B cell (primary cell): ENCODE results near the gene C5. TPM values are rescaled to one million over a fixed set of nuclear protein-coding genes. Genes with fewer than 3 reads are reported as not detected.

ENCODE experiments used
- ATAC-seq: fragments of 200-7000 bp; cut with Tn5 transposase; one replicate; pipeline ENCODE4 v1.10.0; 2021; ENCODE audit warnings: low read depth, mild to moderate bottlenecking, moderate number of reproducible peaks, moderate library complexity
- CTCF ChIA-PET: fragments of 350-600 bp; sonication (Branson Sonifier 250); formaldehyde crosslinking; loops from one replicate; lab custom pipeline; 2021; ENCODE audit warnings: antibody characterized with exemption, inconsistent platforms; lab: Charles Lee
- POLR2A ChIA-PET: fragments of 350-600 bp; sonication (Branson Sonifier 250); formaldehyde crosslinking; loops from one replicate; lab custom pipeline; 2021; ENCODE audit warnings: antibody characterized with exemption; lab: Charles Lee
- DNase-seq: peaks from one replicate; pipeline ENCODE4 v3.0.0; 2013
- H2AFZ ChIP-seq: 2 replicates; pipeline ENCODE4 v1.6.1; 2012; ENCODE audit warnings: mild to moderate bottlenecking, low read depth, low read length; ENCODE audit not compliant: insufficient read depth, poor library complexity, severe bottlenecking
- H3K27ac ChIP-seq, 2 donors: 1 replicate in 1 of 2; 2 replicates in 1 of 2; pipeline ENCODE4 v1.5.1; 2012 to 2013; ENCODE audit warnings: low read length in 2 of 2, mild to moderate bottlenecking in 2 of 2, moderate library complexity in 1 of 2
- H3K27me3 ChIP-seq, 4 experiments: fragments of 200-600 bp in 1 of 4; sonication (generic) in 1 of 4; replicated peaks in 1 of 4; 1 replicate in 2 of 4; 2 replicates in 2 of 4; pipeline versions ENCODE4 v1.6.1 to v1.7.0; 2013 to 2016; ENCODE audit warnings: low read length in 3 of 4, mild to moderate bottlenecking in 2 of 4, mixed read lengths in 1 of 4, moderate library complexity in 1 of 4; ENCODE audit not compliant: insufficient read depth in 4 of 4, control insufficient read depth in 3 of 4; ENCODE audit errors: control extremely low read depth in 1 of 4
- H3K36me3 ChIP-seq, 2 experiments: replicated peaks in 1 of 2; 1 replicate in 1 of 2; 2 replicates in 1 of 2; pipeline versions ENCODE4 v1.6.1 to v1.7.1; 2013; ENCODE audit warnings: low read length in 1 of 2; ENCODE audit not compliant: insufficient read depth in 2 of 2, control insufficient read depth in 1 of 2; ENCODE audit errors: control extremely low read depth in 1 of 2, extremely low read depth in 1 of 2
- H3K4me1 ChIP-seq, 2 donors: fragments of 200-600 bp in 1 of 2; sonication (generic) in 1 of 2; 1 replicate in 1 of 2; 2 replicates in 1 of 2; pipeline versions ENCODE4 v1.5.1 to v1.6.1; 2013 to 2017; ENCODE audit warnings: low read length in 2 of 2; ENCODE audit not compliant: control insufficient read depth in 2 of 2, insufficient read depth in 2 of 2
- H3K4me2 ChIP-seq: replicated peaks from 2 replicates; pipeline ENCODE3; 2012; ENCODE audit warnings: mild to moderate bottlenecking, low read depth, low read length; ENCODE audit not compliant: poor library complexity, severe bottlenecking
- H3K4me3 ChIP-seq, 5 experiments: fragments of 200-600 bp in 1 of 5; sonication (generic) in 1 of 5; 1 replicate in 3 of 5; 2 replicates in 2 of 5; pipeline versions ENCODE4 v1.5.1 to v1.7.0; 2011 to 2016; ENCODE audit warnings: low read length in 4 of 5, mild to moderate bottlenecking in 4 of 5, low read depth in 2 of 5, control low read depth in 1 of 5, moderate library complexity in 1 of 5; ENCODE audit not compliant: insufficient read depth in 1 of 5; ENCODE audit errors: control extremely low read depth in 1 of 5, extremely low read depth in 1 of 5
- H3K79me2 ChIP-seq: fragments of 200-600 bp; sonication (generic); one replicate; pipeline ENCODE4 v1.6.0; 2016; ENCODE audit warnings: low read length; ENCODE audit not compliant: control insufficient read depth, insufficient read depth
- H3K9ac ChIP-seq: fragments of 200-600 bp; sonication (generic); 2 replicates; pipeline ENCODE4 v1.6.1; 2017; ENCODE audit warnings: mild to moderate bottlenecking, low read length, moderate library complexity
- H3K9me3 ChIP-seq, 3 donors: one replicate each; pipeline versions ENCODE4 v1.6.1 to v1.7.1; 2013; ENCODE audit warnings: low read length in 2 of 3; ENCODE audit not compliant: control insufficient read depth in 2 of 3, insufficient read depth in 1 of 3; ENCODE audit errors: control extremely low read depth in 1 of 3
- H4K20me1 ChIP-seq: 2 replicates; pipeline ENCODE4 v1.6.0; 2012; ENCODE audit warnings: mild to moderate bottlenecking, low read length; ENCODE audit not compliant: insufficient read depth, control insufficient read depth, poor library complexity, severe bottlenecking
- H3K27ac Mint-ChIP-seq: one replicate; pipeline ENCODE4 v1.8.0; 2021; ENCODE audit warnings: mixed read lengths
- H3K27me3 Mint-ChIP-seq: one replicate; pipeline ENCODE4 v1.8.0; 2021; ENCODE audit warnings: mixed read lengths
- H3K4me1 Mint-ChIP-seq: one replicate; pipeline ENCODE4 v1.8.0; 2021; ENCODE audit warnings: mixed read lengths
- H3K4me3 Mint-ChIP-seq: one replicate; pipeline ENCODE4 v1.8.0; 2021; ENCODE audit warnings: mixed read lengths
- H3K9me3 Mint-ChIP-seq: one replicate; pipeline ENCODE4 v1.8.0; 2022; ENCODE audit warnings: mixed read lengths; ENCODE audit not compliant: insufficient read depth
- EZH2 ChIP-seq: IDR thresholded peaks from 2 replicates; pipeline ENCODE4 v1.6.1; 2012; ENCODE audit warnings: borderline replicate concordance, low read depth, mild to moderate bottlenecking, moderate library complexity, low read length; ENCODE audit not compliant: insufficient read depth, poor library complexity, severe bottlenecking
- WGBS: methylation state at CpG from one replicate; pipeline ENCODE4 v1.1.5; 2013; ENCODE audit warnings: missing lambda C conversion rate; ENCODE audit not compliant: insufficient coverage; 5-methylcytosine and 5-hydroxymethylcytosine counted together
- intact Hi-C: fragments of 100-400 bp; cut with micrococcal nuclease; formaldehyde crosslinking; loops from one replicate; pipeline ENCODE4 v1.10.0; 2022
- polyA plus RNA-seq: library from polyadenylated mRNA; depleted of rRNA; stranded (reverse); fragments of >200 nt; gene quantifications from 2 replicates; pipeline ENCODE4 v1.2.3, GENCODE V29; 2012
- total RNA-seq, 2 donors: library from RNA; stranded (reverse); fragments of 120-200 nt in 1 of 2; gene quantifications; 1 replicate in 1 of 2; 2 replicates in 1 of 2; pipeline versions ENCODE4 v1.2.3 to v1.2.4, GENCODE V29; 2013 to 2022
- TF ChIP-seq, protein P1 (sequence below): fragments of 200-600 bp; IDR thresholded peaks from one replicate; pipeline ENCODE4 v1.8.0; 2022; ENCODE audit warnings: antibody characterized with exemption, mild to moderate bottlenecking

C5 gene
- total and polyA plus RNA-seq, 2 donors (not counting 1 experiment from before 2014, with no cell fraction given) = 2.7 to 10.4 TPM

DNA sequence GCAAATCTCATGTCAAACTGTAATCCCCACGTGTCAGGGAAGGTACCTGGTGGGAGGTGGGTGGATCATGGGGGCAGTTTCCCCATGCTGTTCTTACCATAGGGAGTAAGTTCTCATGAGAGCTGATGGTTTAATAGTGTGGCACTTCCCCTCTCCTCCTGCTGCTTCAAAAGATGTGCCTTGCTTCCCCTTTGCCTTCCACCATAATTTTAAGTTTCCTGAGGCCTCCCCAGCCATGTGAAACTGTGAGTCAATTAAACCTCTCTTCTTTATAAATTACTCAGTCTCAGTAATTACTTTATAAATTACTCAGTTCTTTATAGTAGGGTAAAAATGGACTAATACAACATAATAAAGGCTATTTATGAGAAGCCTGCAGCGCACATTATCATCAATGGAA lies 17.6 kb upstream of the C5 start:
- peaks cover 2 to 4% (median 3%) of the 10 kb centered on the region in 3 donors for H3K9me3 ChIP-seq
- DNase-seq = no peak
- H3K4me2 ChIP-seq = no peak overlapping the region
- H4K20me1 ChIP-seq = no peaks in the 10 kb centered on the region
- Mint-ChIP-seq H3K27me3 (no peaks in the 10 kb centered on the region), H3K9me3 (peaks cover 8% of the 10 kb centered on the region), H3K4me3 (no peak overlapping the region), H3K4me1 (peaks cover 15% of the 10 kb centered on the region), H3K27ac (no peak overlapping the region)
- ATAC-seq = no peak
- no peaks in the 10 kb centered on the region for H3K79me2 ChIP-seq
- H3K27ac ChIP-seq = no peak overlapping the region
- TF ChIP-seq EZH2 = no peak
- TF ChIP-seq, protein P1, sequence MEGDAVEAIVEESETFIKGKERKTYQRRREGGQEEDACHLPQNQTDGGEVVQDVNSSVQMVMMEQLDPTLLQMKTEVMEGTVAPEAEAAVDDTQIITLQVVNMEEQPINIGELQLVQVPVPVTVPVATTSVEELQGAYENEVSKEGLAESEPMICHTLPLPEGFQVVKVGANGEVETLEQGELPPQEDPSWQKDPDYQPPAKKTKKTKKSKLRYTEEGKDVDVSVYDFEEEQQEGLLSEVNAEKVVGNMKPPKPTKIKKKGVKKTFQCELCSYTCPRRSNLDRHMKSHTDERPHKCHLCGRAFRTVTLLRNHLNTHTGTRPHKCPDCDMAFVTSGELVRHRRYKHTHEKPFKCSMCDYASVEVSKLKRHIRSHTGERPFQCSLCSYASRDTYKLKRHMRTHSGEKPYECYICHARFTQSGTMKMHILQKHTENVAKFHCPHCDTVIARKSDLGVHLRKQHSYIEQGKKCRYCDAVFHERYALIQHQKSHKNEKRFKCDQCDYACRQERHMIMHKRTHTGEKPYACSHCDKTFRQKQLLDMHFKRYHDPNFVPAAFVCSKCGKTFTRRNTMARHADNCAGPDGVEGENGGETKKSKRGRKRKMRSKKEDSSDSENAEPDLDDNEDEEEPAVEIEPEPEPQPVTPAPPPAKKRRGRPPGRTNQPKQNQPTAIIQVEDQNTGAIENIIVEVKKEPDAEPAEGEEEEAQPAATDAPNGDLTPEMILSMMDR = no peak
- no peak overlapping the region for H2AFZ ChIP-seq
- ChIA-PET POLR2A (no interaction called here), CTCF (interaction anchor here (1.3 kb wide), 1 partner anchor 8 kb away, joined by 6 read pairs; no protein-coding TSS in a partner anchor)
- no peak overlapping the region for H3K4me3 ChIP-seq
- H3K9ac ChIP-seq = no peak overlapping the region
- H3K4me1 ChIP-seq = peaks cover 12 to 16% of the 10 kb centered on the region in 2 donors
- intact Hi-C loops = no loop called here
- no peaks in the 10 kb centered on the region for H3K27me3 ChIP-seq
- no peaks in the 10 kb centered on the region for H3K36me3 ChIP-seq
- 100% methylated on average over 1 of the region's 2 CpGs for WGBS

DNA sequence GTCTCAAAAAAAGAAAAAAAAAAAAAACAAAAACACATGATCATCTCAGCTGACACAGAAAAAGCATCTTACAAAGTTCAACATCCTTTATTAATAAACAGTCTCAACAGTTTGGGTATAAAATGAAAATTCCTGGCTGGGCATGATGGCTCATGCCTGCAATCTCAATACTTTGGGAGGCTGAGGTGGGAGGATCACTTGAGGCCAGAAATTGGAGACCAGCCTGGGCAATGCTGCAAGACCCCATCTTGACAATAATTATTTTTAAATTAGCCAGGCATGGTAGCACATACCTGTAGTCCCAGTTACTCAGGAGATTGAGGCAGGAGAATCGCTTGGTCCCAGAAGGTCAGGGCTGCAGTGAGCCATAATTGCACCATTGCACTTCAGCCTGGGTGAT lies 16.8 kb upstream of the C5 start:
- POLR2A ChIA-PET = interaction anchor here (0.7 kb wide), 1 partner anchor 10 kb away, joined by 11 read pairs; no protein-coding TSS in a partner anchor

More for the DNA sequence above, 16.8 kb upstream of the C5 start:
- CTCF ChIA-PET = no interaction called here
- no peak for DNase-seq
- TF ChIP-seq EZH2 = no peak
- TF ChIP-seq, protein P1 = no peak
- Histone ChIP-seq H2AFZ (no peak overlapping the region), H3K79me2 (no peaks in the 10 kb centered on the region), H4K20me1 (no peaks in the 10 kb centered on the region), H3K36me3 (no peaks in the 10 kb centered on the region), H3K4me2 (no peak overlapping the region), H3K4me3 (no peak overlapping the region), H3K9me3 (peaks cover 2 to 4% (median 3%) of the 10 kb centered on the region in 3 donors), H3K4me1 (peaks cover 8% of the 10 kb centered on the region in 2 donors), H3K9ac (no peak overlapping the region), H3K27ac (no peak overlapping the region), H3K27me3 (no peaks in the 10 kb centered on the region)
- Mint-ChIP-seq H3K27me3 (no peaks in the 10 kb centered on the region), H3K4me1 (peaks cover 10% of the 10 kb centered on the region), H3K27ac (no peak overlapping the region), H3K4me3 (no peak overlapping the region), H3K9me3 (peaks cover 8% of the 10 kb centered on the region)
- no peak for ATAC-seq
- no CpG with 5 or more reads among the region's 1 CpG for WGBS
- intact Hi-C loops = no loop called here
